ENCODE measurements around the gene RPN2. TPM values are rescaled to one million over a fixed set of nuclear protein-coding genes. Genes with fewer than 3 reads are reported as not detected.

The RPN2 gene
- total RNA-seq, 1 experiment from 2014 or later, result 222 TPM

DNA sequence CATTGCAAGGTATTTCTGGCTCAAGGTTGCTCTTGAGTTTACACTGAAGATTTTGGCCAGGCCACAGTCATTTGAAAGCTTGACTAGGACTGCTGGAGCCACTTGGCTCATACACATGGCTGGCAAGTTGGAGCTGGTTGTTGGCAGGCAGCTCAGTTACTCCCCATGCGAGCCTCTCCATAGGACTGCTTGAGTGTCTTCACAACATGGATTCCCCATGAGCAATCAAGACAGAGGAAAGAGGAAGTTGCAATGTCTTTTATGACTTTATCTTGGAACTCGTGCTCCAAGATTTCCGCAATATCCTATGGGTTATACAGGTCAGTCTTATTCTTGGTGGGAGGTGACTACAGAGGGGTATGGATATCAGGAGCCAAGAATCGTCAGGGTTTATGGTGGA is 109.0 kb downstream of the RPN2 start:
- intact Hi-C loops (cut with micrococcal nuclease; ENCODE audit: unreplicated experiment), result no loop called here
- H3K4me1 ChIP-seq (ENCODE audit: insufficient read depth, low read length, poor library complexity, severe bottlenecking), result no peaks in the 10 kb centered on the region
- ChIA-PET CTCF (no interaction called here), POLR2A (ENCODE audit: low non-redundant PET) (interaction anchor here (0.7 kb wide), 1 partner anchor 37 kb away, joined by 4 read pairs; no protein-coding TSS in a partner anchor)
- DNase-seq (ENCODE audit: low spot score), result no peak
- H3K9me3 ChIP-seq (ENCODE audit: low read depth, low read length, poor library complexity, severe bottlenecking), result no peaks in the 10 kb centered on the region
- H3K36me3 ChIP-seq (ENCODE audit: insufficient read depth, low read length, poor library complexity, severe bottlenecking), result no peaks in the 10 kb centered on the region
- BruUV-seq (replicated peaks), result no TSS peak
- H3K27me3 ChIP-seq (replicated peaks; ENCODE audit: insufficient read depth, low read depth, low read length, poor library complexity), result no peaks in the 10 kb centered on the region
- H3K27ac ChIP-seq (ENCODE audit: low read depth, low read length, poor library complexity, severe bottlenecking), result no peak overlapping the region
- TF ChIP-seq EZH2 (IDR thresholded peaks at IDR 0.05; ENCODE audit: borderline replicate concordance, low read depth, low read length, poor library complexity, severe bottlenecking), result no peak
- TF ChIP-seq, protein P1, sequence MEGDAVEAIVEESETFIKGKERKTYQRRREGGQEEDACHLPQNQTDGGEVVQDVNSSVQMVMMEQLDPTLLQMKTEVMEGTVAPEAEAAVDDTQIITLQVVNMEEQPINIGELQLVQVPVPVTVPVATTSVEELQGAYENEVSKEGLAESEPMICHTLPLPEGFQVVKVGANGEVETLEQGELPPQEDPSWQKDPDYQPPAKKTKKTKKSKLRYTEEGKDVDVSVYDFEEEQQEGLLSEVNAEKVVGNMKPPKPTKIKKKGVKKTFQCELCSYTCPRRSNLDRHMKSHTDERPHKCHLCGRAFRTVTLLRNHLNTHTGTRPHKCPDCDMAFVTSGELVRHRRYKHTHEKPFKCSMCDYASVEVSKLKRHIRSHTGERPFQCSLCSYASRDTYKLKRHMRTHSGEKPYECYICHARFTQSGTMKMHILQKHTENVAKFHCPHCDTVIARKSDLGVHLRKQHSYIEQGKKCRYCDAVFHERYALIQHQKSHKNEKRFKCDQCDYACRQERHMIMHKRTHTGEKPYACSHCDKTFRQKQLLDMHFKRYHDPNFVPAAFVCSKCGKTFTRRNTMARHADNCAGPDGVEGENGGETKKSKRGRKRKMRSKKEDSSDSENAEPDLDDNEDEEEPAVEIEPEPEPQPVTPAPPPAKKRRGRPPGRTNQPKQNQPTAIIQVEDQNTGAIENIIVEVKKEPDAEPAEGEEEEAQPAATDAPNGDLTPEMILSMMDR (conservative IDR thresholded peaks at IDR 0.05; ENCODE audit: low read depth, low read length), result no peak
- no peak overlapping the region for H3K4me3 ChIP-seq (ENCODE audit: low read depth, low read length, poor library complexity, severe bottlenecking)

DNA sequence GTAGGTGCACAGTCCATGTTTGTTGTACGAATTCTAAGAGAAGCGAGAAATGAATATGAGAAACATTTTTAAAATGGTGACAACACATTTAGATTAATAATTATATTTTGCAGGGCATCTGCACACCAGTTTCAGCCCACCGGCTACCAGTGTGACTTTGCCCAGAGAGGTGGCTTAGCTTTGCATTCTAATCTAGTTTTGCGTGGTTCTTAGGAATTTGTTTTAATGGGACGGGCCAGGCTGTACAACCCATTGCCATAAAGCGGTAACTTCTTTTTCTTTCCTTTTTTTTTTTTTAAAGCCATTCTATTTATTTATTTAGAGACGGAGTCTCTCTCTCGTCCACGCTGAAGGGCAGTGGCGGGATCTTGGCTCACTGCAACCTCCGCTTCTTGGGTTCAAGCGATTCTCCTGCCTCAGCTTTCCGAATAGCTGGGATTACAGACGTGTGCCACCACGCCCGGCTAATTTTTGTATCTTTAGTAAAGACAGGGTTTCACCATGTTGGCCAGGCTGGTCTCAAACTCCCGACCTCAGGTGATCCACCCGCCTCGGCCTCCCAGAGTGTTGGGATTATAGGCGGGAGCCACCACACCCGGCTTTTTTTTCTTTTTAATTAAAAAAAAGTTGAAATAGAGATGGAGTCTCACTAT is 111.2 kb downstream of the RPN2 start:
- Histone ChIP-seq H3K4me1 (ENCODE audit: insufficient read depth, low read length, poor library complexity, severe bottlenecking) (no peaks in the 10 kb centered on the region), H3K4me3 (ENCODE audit: low read depth, low read length, poor library complexity, severe bottlenecking) (peak overlapping the region; percentile 82), H3K27me3 (replicated peaks; ENCODE audit: insufficient read depth, low read depth, low read length, poor library complexity) (no peaks in the 10 kb centered on the region), H3K9me3 (ENCODE audit: low read depth, low read length, poor library complexity, severe bottlenecking) (no peaks in the 10 kb centered on the region), H3K36me3 (ENCODE audit: insufficient read depth, low read length, poor library complexity, severe bottlenecking) (peaks cover 8% of the 10 kb centered on the region), H3K27ac (ENCODE audit: low read depth, low read length, poor library complexity, severe bottlenecking) (peak overlapping the region; percentile 95)
- ChIA-PET CTCF (interaction anchor here (0.7 kb wide), 1 partner anchor 48 kb away, joined by 4 read pairs; no protein-coding TSS in a partner anchor), POLR2A (ENCODE audit: low non-redundant PET) (interaction anchor here (0.7 kb wide), 1 partner anchor 702 kb away, joined by 3 read pairs; no protein-coding TSS in a partner anchor)
- no TSS peak for BruUV-seq (replicated peaks)
- TF ChIP-seq, protein P1 (conservative IDR thresholded peaks at IDR 0.05; ENCODE audit: low read depth, low read length), result no peak
- TF ChIP-seq EZH2 (IDR thresholded peaks at IDR 0.05; ENCODE audit: borderline replicate concordance, low read depth, low read length, poor library complexity, severe bottlenecking), result no peak
- intact Hi-C loops (cut with micrococcal nuclease; ENCODE audit: unreplicated experiment), result no loop called here
- no peak for DNase-seq (ENCODE audit: low spot score)

Other genes starting within 250 kb of the RPN2 start
- 10.0 and 10.9 TPM in 2 replicates for gene SAMHD1, start 227.6 kb upstream of the RPN2 start, total RNA-seq (2021)
- gene RBL1, start 83.3 kb upstream of the RPN2 start, total RNA-seq (2021), result 28.8 and 30.2 TPM in 2 replicates
- 1.6 and 2.0 TPM in 2 replicates for gene MROH8, start 218 bp downstream of the RPN2 start, total RNA-seq (2021)
- not detected in 2 replicates for gene GHRH, start 82.5 kb downstream of the RPN2 start, total RNA-seq (2021)
- 46.4 and 48.4 TPM in 2 replicates for gene MANBAL, start 110.3 kb downstream of the RPN2 start, total RNA-seq (2021)
- gene SRC, start 166.8 kb downstream of the RPN2 start, total RNA-seq (2021), result 23.3 and 29.6 TPM in 2 replicates